ENCODE measurements around the gene TPRA1.
"Not testable (repeated sequence)": the region's sequence is repeated elsewhere in the genome, so short reads cannot be mapped to it uniquely, and the experiment has no call there.

The TPRA1 gene

DNA sequence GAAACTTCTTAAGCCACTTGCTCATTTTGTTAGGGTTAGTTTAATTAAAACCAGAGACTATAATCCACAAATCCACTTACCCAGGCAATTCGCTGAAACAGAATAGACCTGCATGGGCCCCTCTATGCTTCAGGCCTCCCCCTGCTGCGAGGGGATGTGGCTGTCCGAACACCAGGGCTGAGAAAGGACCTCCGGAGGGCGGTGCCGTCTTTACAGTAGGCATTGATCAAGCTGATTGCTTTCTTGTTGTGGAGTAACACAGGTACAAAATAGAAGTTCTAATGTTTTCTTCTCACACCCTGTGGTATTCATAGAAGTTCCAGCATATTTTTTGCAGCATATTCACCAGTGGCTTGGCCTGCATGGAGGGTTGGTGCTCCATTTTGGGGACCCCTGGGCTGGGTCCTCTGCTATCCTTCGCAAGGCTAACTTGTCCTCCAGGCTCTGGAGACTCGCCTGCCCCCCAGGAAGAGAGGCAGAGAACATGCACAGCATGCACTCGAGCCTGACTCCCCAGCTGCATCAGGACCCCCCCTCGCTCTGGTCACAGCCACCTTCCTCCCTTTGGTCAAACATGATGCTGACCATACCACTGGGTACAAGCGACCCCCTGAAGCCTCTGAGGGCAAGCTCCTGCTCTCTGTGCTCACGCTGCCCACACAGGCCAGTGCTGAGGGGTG, 55.3 kb downstream of the TPRA1 start:
- peaks cover 14% of the 10 kb centered on the region for H3K27me3 Mint-ChIP-seq
- no peaks in the 10 kb centered on the region for H3K9me3 Mint-ChIP-seq
- H3K4me1 Mint-ChIP-seq (ENCODE audit: low read depth): peaks cover 3% of the 10 kb centered on the region
- no peak overlapping the region for H3K4me3 Mint-ChIP-seq
- H3K27ac Mint-ChIP-seq: no peak overlapping the region
- DNase-seq: no peak
- H3K36me3 Mint-ChIP-seq (ENCODE audit: low read depth): no peaks in the 10 kb centered on the region

- peaks cover 14% of the 10 kb centered on the region for H3K27me3 Mint-ChIP-seq
- H3K9me3 Mint-ChIP-seq: no peaks in the 10 kb centered on the region
- H3K4me1 Mint-ChIP-seq (ENCODE audit: low read depth): peaks cover 3% of the 10 kb centered on the region
- no peaks in the 10 kb centered on the region for H3K36me3 Mint-ChIP-seq (ENCODE audit: low read depth)
- no peak for DNase-seq
- H3K27ac Mint-ChIP-seq: no peak overlapping the region
- H3K4me3 Mint-ChIP-seq: no peak overlapping the region
Observed at GRCh38 chr3:127534564-127534963, 56.0 kb downstream of the TPRA1 start.

GRCh38 chr3:127534161-127534451, 56.4 kb downstream of the TPRA1 start:
- no peaks in the 10 kb centered on the region for H3K9me3 Mint-ChIP-seq

GRCh38 chr3:127532561-127533203, 57.9 kb downstream of the TPRA1 start:
- no peak overlapping the region for H3K27ac Mint-ChIP-seq
- peaks cover 3% of the 10 kb centered on the region for H3K4me1 Mint-ChIP-seq (ENCODE audit: low read depth)
- DNase-seq: no peak
- H3K27me3 Mint-ChIP-seq: peaks cover 17% of the 10 kb centered on the region
- H3K9me3 Mint-ChIP-seq: no peaks in the 10 kb centered on the region
- no peak overlapping the region for H3K4me3 Mint-ChIP-seq
- no peaks in the 10 kb centered on the region for H3K36me3 Mint-ChIP-seq (ENCODE audit: low read depth)

More at GRCh38 chr3:127534161-127534451, 56.4 kb downstream of the TPRA1 start:
- peaks cover 14% of the 10 kb centered on the region for H3K27me3 Mint-ChIP-seq
- peaks cover 3% of the 10 kb centered on the region for H3K4me1 Mint-ChIP-seq (ENCODE audit: low read depth)
- H3K27ac Mint-ChIP-seq: no peak overlapping the region
- no peak overlapping the region for H3K4me3 Mint-ChIP-seq
- no peaks in the 10 kb centered on the region for H3K36me3 Mint-ChIP-seq (ENCODE audit: low read depth)
- DNase-seq: no peak

GRCh38 chr3:127531821-127532220, 58.7 kb downstream of the TPRA1 start:
- H3K36me3 Mint-ChIP-seq (ENCODE audit: low read depth): no peaks in the 10 kb centered on the region
- no peaks in the 10 kb centered on the region for H3K9me3 Mint-ChIP-seq
- peaks cover 3% of the 10 kb centered on the region for H3K4me1 Mint-ChIP-seq (ENCODE audit: low read depth)
- peaks cover 14% of the 10 kb centered on the region for H3K27me3 Mint-ChIP-seq
- H3K4me3 Mint-ChIP-seq: no peak overlapping the region
- DNase-seq: no peak
- no peak overlapping the region for H3K27ac Mint-ChIP-seq

DNA sequence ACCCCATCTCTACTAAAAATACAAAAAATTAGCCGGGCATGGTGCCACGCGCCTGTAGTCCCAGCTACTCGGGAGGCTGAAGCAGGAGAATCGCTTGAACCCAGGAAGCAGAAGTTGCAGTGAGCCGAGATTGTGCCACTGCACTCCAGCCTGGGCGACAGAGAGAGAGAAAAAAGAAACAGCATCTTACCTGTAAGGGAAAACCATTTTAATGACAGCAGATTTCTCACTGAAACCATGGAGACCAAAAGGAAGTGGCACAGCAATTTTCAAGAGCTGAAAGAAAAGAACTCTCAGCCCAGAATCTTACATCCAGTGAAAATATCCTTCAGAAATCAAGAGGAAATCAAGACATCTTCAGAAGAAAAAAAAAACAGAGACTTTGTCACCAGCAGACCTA, 59.7 kb downstream of the TPRA1 start:
- not testable (repeated sequence) for DNase-seq; H3K9me3 Mint-ChIP-seq; H3K4me1 Mint-ChIP-seq (ENCODE audit: low read depth); H3K36me3 Mint-ChIP-seq (ENCODE audit: low read depth); H3K4me3 Mint-ChIP-seq; H3K27ac Mint-ChIP-seq
- H3K27me3 Mint-ChIP-seq: peaks cover 15% of the 10 kb centered on the region

- Mint-ChIP-seq H3K4me1 (ENCODE audit: low read depth) (no peaks in the 10 kb centered on the region), H3K27me3 (peaks cover 19% of the 10 kb centered on the region), H3K27ac (no peak overlapping the region), H3K4me3 (no peak overlapping the region), H3K36me3 (ENCODE audit: low read depth) (no peaks in the 10 kb centered on the region), H3K9me3 (no peaks in the 10 kb centered on the region)
- DNase-seq: no peak
Observed at GRCh38 chr3:127529346-127530188, 61.0 kb downstream of the TPRA1 start.

GRCh38 chr3:127525373-127525772, 65.2 kb downstream of the TPRA1 start:
- H3K27me3 Mint-ChIP-seq: peaks cover 32% of the 10 kb centered on the region
- no peak overlapping the region for H3K4me3 Mint-ChIP-seq
- H3K4me1 Mint-ChIP-seq (ENCODE audit: low read depth): no peaks in the 10 kb centered on the region
- H3K36me3 Mint-ChIP-seq (ENCODE audit: low read depth): no peaks in the 10 kb centered on the region
- no peaks in the 10 kb centered on the region for H3K9me3 Mint-ChIP-seq
- H3K27ac Mint-ChIP-seq: no peak overlapping the region
- DNase-seq: no peak

DNA sequence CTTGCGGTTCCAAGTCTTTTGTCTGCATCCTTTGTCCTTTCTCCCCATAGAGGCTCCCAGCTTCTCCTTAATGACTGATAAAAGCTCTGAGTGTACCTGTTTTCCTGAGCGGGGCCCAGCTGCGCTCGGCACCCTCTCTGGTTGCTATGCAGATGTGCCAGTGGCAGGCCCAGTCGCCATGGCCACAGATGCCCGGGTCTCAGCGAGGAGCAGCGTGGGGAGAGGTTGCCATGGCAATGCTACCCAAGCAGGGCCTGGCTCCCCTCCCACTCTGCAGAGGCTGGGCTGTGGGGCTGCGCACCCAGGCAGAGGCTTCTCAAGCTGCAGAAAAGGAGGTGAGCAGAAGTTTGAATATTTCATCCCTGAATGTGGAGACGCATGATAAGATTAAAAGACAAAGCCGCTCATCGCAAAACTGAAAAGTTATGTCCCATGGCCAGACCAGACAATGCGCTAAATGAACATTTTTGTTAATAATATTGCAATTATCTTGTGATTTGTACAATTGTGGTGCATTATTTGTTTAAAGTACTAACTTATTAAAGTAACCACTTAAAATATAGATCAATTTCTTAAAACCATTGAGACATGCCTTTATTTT, 66.1 kb downstream of the TPRA1 start:
- Mint-ChIP-seq H3K36me3 (ENCODE audit: low read depth) (no peaks in the 10 kb centered on the region), H3K27me3 (peaks cover 35% of the 10 kb centered on the region), H3K4me3 (no peak overlapping the region)

More for the DNA sequence above, 66.1 kb downstream of the TPRA1 start:
- Mint-ChIP-seq H3K9me3 (no peaks in the 10 kb centered on the region), H3K27ac (no peak overlapping the region), H3K4me1 (ENCODE audit: low read depth) (no peaks in the 10 kb centered on the region)
- no peak for DNase-seq

Data from activated T-cell treated with anti-CD3 and anti-CD28 coated beads, Interleukin-2, amount 50 U/mL, for 24 hours (primary cell).